A549 (cell line): Measurements from ENCODE around the gene CAV2.

Experiments
- CTCF ChIP-seq: fragments of >200 bp; sonication (Bioruptor Twin); formaldehyde crosslinking; IDR thresholded peaks from 3 replicates; pipeline ENCODE4 v1.5.1; 2016
- EP300 ChIP-seq, 2 experiments: fragments of >200 bp; sonication (Bioruptor Twin); formaldehyde crosslinking; IDR thresholded peaks; 2 replicates in 1 of 2; 3 replicates in 1 of 2; pipeline ENCODE4 v1.6.1; 2016 to 2017
- HDAC2 ChIP-seq: fragments of 200-600 bp; sonication (generic); IDR thresholded peaks from 2 replicates; pipeline ENCODE4 v1.6.1; 2016
- HMGXB4 ChIP-seq: fragments of 250-450 bp; sonication (Bioruptor Pico); IDR thresholded peaks from 2 replicates; pipeline ENCODE4 v1.5.0; 2021; ENCODE audit warnings: mild to moderate bottlenecking, moderate library complexity, borderline replicate concordance
- POLR2A ChIP-seq: IDR thresholded peaks from 2 replicates; pipeline ENCODE4 v1.6.1; 2012; ENCODE audit warnings: mild to moderate bottlenecking, low read length

- no peak for TF ChIP-seq HMGXB4 (CRISPR knock-in tag)
- no peak for TF ChIP-seq CTCF
- no peak for TF ChIP-seq HDAC2
- no peak for TF ChIP-seq EP300 (IDR thresholded peaks at IDR 0.05)
- TF ChIP-seq POLR2A, result peak; percentile 57
Observed at GRCh38 chr7:116499168-116500077, at the start of gene CAV2.
